LNCAP (cell line): ENCODE measurements around the gene RPS6KA5.

Source experiments
- CTCF ChIP-seq: fragments of 450-650 bp; IDR thresholded peaks from 2 replicates; pipeline ENCODE4 v1.5.1; 2017; ENCODE audit warnings: mild to moderate bottlenecking

RPS6KA5 gene

DNA sequence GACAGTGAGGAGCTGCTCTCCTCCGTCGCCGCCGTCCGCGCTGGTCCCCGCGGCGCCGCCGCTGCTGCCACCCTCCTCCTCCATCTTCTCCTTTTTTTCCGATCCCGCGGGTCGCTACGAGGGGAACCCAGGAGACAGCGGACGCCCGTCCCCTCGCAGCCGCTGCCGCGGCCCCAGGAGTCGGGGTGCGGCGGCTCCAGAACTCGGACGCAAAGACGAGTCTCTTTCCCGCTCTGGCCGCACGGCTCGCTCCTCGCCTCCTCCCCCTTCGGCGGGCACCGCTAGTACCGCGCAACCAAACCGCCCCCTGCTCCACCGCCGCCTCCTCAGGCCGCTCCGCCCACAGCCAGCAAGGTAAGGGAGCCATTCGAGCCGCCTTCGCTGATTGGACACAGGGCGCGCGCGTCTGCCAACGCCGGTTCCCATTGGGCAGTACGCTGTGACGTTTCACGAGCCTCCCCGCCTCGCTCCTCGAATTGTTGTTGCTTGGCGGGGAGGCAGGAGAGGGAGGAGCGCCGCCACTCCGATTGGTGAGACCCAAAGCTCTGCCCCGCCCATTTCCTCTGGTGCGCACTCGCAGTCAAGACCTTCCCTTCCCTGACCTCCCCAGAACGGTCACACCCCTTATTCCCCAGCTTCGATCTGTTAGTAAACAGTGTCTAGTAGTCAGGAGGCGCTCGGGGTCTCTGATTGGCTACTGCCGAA lies at the start of gene RPS6KA5:
Gene RPS6KA5 (minus strand): TSS at position 291 of the 705 bp plus-strand sequence. CDS start 207 bp downstream, at position 84.
- no peak for TF ChIP-seq CTCF

GRCh38 chr14:91108941-91109611 lies 48.6 kb upstream of the RPS6KA5 start:
- no peak for TF ChIP-seq CTCF

DNA sequence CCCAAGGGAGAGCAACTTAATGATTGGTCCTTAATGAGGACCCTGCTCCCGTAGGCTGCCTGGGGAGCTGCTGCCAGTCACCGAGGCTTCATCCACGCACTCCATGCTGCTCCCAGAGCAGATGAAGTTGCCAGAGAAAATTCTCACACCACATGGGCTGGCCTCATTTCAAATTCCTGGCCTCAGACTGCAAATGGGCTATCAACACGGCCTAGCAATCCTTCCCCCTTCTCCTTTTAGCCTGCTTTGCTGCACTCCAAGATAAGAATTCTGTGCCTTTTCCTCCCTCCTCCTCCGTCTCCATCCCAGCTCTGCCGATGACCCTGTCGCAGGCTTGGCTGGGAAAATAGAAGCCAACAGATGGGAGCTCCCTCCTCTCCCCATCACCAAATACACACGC lies 42.7 kb upstream of the RPS6KA5 start:
- TF ChIP-seq CTCF: no peak

DNA sequence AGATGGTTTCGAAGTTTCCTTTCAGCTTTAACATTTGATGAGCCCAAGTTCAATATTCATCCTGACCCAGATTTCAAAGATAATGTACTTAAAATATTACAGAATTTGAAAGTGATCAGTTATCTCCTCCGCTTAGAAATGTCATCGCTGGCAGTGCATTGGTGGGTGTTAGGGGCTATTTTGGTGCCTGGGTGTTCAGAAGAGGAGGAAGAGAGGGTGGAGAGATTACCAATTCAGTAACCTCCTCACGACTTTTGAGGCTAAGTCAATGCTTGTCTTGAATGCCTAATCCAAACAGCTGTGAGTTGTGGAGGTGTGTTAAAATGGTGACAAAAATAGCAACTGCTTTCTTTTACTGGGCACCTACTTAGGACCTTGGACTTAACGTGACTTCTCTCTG lies 39.7 kb upstream of the RPS6KA5 start:
- TF ChIP-seq CTCF: no peak

DNA sequence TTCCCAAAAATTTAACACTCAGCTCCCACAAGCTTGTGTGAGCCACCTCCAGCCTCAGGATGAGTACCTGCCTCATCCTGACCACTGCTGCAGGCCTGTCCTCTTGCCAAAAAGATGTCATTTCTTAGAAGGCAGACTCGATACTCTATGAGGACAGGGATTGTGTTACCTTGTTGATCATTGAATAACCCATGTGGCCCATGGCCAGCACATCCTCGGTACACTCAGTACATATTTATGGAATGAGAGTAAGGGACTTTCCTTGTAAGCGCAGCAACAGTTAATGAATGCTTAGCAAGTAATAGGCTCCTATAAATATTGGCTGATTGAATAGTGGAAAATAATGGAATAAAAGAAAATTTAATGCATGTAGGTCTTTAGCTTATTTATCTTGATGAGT lies 38.1 kb upstream of the RPS6KA5 start:
- no peak for TF ChIP-seq CTCF

- no peak for TF ChIP-seq CTCF
Observed at GRCh38 chr14:91095178-91095577, 34.7 kb upstream of the RPS6KA5 start.

DNA sequence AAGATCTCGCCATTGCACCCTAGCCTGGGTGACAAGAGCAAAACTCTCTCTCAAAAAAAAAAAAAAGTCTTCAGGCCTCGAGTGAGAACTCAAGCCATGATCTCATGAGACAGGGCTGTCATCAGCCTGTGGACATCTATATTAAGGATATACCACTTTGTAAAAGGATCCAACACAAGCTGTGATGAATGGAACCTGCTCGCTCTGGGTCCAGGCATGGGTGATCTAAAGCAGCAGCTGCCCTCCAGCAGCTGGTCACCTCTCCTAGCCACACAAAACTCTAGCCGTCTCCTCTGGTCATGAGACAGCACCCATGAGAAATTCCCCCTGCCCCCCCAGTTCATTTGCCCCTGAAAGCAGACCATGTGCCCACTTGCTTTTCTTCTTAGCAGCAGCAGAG lies 34.3 kb upstream of the RPS6KA5 start:
- no peak for TF ChIP-seq CTCF
